Stimulated activated CD8-positive, alpha-beta memory T cell treated with anti-CD3 and anti-CD28 coated beads, Interleukin-12 subunit alpha, Interleukin-12 subunit beta, amount 100 ng/mL, for 24 hours (primary cell): ENCODE data around the gene ZNF232.
"Not testable (repeated sequence)": the region's sequence is repeated elsewhere in the genome, so short reads cannot be mapped to it uniquely, and the experiment has no call there.

ENCODE experiments used
- DNase-seq: peaks from one replicate; pipeline ENCODE4 v3.0.0-alpha.2; 2020; ENCODE audit errors: extremely low read depth

The ZNF232 gene

GRCh38 chr17:5129770-5130169 is 18.1 kb upstream of the ZNF232 start:
- DNase-seq = not testable (repeated sequence)

DNA sequence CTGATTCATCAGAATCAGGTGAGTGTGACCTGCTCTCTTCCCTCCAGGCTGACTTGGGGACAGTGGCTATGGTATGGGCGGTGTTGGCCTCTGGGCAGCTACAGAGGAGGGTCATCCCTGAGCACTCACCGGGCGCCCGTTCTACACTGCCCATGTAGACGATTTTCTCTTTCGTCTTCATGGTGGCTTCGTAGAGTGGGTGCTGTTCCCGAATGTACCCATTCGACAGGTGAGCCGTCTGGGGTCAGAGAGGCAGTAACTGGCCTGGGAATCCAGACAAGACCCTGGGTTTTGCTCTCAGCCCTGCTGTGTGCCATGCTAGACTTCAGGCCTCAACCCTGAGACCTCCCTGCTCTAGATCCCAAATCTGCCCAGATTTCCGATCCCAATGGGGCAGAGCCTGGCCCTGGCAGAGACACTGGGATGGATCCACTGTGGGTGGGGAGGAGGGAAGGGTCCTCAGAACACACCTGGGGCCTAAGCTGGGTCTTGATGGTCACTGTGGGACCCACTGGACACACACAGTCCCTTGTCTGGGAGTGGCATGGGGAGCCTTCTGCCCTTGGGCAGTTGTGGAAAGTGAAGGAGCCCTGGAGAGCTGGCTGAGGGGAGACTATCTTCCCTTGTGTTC is 17.3 kb upstream of the ZNF232 start:
- no peak for DNase-seq

- DNase-seq = not testable (repeated sequence)
These were observed 16.7 kb upstream of the ZNF232 start for GRCh38 chr17:5128387-5128786.

DNA sequence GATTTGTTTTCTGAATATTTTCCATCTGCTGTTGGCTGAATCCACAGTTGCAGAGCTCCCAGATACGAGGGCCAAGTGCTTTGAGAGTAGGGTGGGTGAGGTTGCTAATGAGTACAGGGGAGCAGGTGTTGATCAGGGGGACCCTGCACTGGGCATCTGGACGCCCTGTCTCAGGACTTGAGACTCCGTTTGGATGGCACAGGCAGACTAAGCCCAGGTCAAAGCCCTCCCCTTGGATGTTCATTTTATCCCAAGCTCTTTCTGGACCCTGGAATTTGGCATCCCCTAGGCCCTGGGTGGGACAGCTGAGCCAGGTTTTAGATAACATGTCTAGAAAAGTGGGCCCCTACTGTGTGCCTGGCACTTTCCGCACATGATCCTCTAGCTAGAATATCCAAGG is 16.2 kb upstream of the ZNF232 start:
- no peak for DNase-seq

DNA sequence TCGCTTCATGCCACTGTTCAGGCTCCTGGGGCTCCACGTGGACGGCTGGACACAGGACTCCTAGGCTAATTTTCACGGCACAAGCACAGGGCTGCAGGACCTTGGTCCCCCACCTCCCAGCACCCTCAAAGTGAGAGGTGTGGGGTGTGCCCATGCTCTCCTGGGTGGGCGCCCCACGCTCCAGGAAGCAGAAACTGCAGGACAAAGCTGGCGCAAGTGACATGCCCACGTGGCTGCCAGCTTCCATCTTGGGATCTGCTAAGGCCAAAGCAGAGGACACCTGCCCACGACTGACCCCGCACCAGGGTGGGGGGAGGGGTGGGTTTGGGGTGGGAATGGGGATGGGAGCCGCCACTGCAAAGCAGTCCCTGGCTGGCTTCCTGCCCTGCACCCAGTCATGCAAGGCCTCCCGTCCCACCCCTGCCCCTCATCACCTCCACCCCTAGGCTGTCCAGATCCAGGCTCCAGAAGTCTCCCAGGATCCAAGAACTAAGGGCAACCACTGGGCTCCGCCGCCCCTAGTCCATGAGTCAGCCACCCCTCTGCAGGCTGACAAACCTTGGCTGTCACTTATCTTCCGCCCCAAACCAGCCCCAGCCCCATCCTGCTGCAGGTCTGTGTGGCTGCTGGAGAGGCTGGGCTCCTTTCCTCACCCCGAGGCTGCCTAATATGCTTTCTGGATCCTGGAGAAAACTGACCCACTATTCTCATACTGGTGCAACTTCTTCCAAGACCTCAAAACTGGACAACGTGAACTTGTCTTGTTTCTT is 15.2 kb upstream of the ZNF232 start:
- no peak for DNase-seq

DNA sequence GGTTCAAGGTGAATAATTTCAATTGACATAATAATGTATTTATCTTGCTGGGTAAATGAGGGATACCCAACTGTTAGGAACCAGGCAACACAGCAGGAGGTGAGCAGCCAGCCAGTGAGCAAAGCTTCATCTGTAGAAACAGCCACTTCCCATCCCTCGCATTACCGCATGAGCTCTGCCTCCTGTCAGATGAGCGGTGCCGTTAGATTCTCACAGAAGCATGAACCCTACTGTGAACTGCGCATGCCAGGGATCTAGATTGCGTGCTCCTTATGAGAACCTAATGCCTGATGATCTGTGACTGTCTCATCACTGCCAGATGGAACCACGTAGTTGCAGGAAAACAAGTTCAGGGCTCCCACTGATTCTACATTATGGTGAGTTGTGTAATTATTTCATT is 13.2 kb upstream of the ZNF232 start:
- DNase-seq = not testable (repeated sequence)

DNA sequence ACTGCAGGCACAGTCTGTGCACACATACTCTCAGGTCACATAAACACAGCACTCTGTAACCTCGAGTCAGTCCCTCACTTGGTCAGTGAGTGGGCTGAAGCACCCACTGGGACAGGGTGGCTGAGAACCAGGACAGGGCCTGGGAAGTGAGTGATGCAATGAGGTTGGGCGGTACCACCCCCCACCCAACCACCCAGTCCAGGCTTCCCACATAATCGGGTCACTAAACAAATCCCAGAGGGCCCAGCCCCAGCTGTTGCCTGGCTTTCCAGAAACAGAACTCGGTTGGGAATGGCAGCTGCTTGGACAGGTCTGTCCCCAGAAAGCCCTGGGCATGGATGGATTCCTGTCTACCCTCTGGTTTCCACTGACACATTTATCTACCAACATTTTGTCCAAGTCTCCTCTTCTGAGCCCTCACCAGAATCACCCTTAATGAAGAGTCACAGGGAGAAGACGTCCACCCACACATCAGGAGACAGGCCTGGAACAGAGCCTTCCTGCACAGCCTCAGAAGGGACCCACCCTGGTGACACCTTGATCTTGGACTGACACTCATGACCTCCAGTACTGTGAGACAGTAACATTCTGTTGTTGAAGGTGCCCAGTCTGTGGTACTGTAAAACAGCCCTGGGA is 12.6 kb upstream of the ZNF232 start:
- not testable (repeated sequence) for DNase-seq

DNA sequence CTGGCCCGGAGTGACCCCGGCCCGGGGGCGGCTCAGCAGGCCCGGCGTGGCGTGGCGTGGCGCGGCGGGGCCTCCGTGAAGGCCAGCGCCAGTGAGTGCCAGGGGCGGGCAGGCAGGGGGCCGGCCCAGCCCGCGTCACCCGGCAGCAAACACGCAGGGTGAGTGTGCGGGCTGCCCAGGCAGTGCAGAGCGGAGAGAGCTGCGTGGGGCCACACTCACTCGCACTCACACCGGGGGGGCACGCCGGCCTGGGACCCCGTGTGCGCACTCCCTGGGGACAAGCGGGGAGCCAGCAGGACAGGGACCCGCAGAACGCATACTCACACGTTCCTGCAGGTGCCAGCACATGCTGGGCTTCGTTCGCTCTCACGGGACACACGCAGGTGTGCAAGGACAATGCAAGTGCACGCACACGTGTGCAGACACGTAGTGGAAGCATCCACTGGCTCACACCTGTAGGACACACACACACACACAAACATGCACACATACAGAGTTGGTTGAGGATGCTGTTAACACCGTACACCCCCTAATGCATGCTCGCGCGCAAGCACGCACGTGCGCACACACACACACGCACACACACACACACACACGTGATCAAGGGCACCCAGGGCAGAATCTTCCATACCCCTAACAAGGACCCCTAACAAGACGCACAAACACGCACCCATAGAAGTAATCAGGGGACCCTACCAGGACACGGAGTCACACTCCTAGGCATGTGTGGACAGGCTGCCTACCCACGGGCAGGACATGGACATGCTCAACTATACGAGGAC is 11.9 kb upstream of the ZNF232 start:
- no peak for DNase-seq

DNA sequence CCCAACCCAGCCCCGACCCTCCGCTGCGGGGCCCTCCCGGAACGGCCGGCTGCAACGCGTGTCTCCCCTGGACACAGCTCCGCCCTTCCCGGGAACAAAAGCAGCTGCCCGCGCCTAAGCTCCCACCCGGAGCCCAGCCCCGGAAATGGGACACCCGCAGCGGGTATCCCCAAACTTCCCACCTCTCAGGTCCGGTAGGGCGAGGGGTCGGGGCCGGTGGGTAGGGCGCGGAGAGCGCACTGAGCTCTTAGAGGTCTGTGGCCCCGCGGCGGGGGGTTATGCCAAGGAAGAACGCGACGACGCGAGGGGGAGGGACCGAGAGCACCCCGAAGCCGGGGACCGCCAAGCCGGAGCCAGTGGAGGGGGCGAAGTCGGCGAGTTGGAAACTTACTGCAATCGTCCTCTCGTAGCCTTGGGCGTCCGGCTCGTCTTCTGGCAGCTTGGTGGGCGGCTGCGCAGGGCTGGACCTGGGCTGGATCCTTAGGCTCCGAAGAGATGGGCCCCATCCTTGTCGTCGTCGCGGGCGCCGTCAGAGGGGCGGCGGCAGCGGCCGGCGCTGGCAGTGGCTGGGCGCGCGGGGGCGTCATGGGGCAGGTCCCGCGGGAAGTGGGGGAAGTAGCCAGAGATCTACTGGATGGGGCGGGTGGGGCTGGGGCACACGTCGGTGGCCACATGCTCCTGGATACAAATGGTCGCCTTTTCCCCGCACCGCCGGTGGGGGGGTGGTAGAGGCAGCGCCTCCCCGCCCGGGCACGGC is 11.1 kb upstream of the ZNF232 start:
- no peak for DNase-seq

- not testable (repeated sequence) for DNase-seq
These were observed 10.4 kb upstream of the ZNF232 start for GRCh38 chr17:5122056-5122455.

DNA sequence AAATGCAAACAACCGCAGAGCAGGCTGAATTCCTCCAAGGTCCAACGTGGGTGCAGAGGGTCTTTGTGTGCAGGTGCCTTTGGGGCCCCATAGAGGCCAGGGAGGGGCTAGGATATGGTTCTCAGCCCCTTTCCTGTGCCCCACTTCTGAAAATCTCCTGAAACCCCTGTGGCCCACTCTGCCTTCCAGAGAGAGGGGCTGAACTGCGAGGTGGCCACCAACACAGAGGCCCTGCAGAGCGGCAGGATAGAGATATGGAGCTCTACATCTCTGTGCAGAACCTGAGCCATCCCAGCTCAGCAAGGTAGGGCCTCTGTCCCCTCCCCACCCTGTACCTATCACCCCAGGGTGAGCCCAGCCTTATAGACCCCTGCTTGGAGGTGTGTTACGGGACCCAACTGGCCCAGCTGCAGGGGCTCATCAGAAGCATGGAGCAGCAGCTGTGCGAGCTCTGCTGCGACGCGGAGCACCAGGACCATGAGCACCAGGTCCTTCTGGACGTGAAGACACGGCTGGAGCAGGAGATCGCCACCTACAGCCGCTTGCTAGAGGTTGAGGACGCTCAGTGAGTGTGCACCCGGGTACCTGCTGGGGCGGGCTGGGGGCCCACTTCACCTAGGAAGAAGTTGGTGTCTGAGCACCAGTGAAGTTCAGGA is 9.6 kb upstream of the ZNF232 start:
- DNase-seq = no peak

DNA sequence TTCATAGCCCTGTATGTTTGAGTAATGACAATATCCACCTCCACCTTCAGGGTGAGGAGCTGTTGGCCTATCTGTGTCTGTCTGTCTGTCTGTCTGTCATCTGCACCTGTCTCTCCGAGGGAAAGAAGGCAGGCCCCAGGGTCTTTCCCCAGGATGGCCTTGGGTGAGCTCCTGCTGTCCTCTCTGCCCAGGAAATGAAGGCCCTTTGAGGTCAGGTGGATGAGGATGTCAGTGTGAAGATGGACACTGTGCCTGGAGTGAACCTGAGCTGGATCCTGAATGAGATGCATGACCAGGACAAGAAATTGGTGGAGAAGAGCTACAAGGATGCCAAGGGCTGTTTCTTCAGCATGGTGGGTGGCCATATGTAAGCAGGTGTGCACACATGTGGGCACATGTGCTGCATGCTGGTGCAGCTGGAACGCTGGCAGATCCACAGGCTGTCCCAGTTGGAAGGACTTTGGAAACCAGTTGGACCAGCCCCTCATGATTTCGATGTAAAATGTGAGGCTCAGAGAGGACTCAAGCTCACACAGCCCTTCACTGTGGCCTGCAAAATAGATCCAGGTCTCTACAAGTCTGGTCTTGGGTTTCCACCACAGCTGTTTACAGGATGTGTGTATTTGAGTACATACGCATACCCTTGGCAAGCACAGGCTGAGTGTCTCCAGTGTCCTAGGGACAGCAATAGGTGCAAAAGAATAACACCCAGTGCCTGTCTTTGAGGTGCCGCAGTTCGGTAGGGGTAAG is 8.9 kb upstream of the ZNF232 start:
- DNase-seq = not testable (repeated sequence)

DNA sequence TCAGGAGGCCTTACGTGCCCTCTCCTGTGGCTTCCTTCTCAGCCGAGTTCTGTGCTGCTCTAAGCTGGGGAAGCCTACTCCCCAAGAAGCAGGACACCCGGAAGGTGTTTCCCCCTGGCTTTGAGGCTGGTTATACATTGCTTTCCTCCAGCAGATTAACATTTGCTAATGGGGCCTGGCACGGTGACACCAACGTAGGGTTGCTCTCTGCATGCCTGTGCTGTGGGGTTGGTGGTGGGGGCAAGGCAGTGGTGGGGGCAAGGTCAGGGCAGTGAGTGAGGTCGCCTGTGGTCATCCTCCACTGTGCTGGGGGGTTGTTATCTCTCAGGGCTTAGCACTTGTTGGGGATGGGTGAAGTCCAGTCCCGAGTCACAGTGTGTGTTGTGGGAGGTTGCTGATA is 8.4 kb upstream of the ZNF232 start:
- no peak for DNase-seq

- no peak for DNase-seq
These were observed 6.5 kb upstream of the ZNF232 start for GRCh38 chr17:5118219-5118618.

GRCh38 chr17:5115673-5116651 is 4.3 kb upstream of the ZNF232 start, which contains the start of gene USP6:
Gene USP6, plus strand, starts transcription at chr17:5116032. Its CDS starts 14,336 bp downstream, at chr17:5130368.
- DNase-seq = no peak

- DNase-seq = no peak
These were observed 862 bp downstream of the ZNF232 start for GRCh38 chr17:5110816-5111215.

- DNase-seq = no peak
These were observed 10.8 kb downstream of the ZNF232 start for GRCh38 chr17:5100832-5101231.

DNA sequence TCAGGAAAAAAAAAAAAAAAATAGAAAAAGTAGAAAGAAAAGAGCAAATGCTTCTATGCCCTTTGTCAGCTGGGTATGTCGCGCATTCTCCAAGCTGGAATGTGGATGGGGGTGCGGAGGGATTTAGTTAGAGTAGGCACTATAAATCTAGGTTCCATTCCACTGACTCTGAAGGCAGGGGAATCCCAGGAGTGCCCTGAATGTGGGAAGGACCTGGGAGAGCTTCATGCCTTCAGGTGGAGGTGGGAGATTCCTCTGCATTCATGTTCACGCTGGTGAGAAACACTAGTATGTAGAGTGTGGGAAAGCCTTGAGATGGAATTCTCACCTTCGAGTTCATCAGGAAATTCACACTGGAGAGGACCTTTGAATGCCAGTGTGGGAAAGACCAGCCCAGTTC is 12.4 kb downstream of the ZNF232 start:
- DNase-seq = no peak
